Activated T-helper 1 cell treated with anti-CD3 and anti-CD28 coated beads, Interleukin-12 subunit alpha, Interleukin-12 subunit beta, Interleukin-2, Interleukin-4 antibody, amounts not matched to agents 30 ng/mL and 10 ng/mL and 1 ng/mL, durations not matched to agents 14 hours and 24 hours and 36 hours (primary cell): ENCODE measurements around the gene CHSY3. TPM values are rescaled to one million over a fixed set of nuclear protein-coding genes. Genes with fewer than 3 reads are reported as not detected.

Source experiments
- DNase-seq: peaks from one replicate; pipeline ENCODE4 v3.0.0; 2021; ENCODE audit warnings: low spot score
- H3K27ac Mint-ChIP-seq: one replicate; pipeline ENCODE4 v1.8.0; 2021; ENCODE audit warnings: mild to moderate bottlenecking, mixed read lengths
- H3K27me3 Mint-ChIP-seq: one replicate; pipeline ENCODE4 v1.8.0; 2022; ENCODE audit warnings: mild to moderate bottlenecking, moderate library complexity, mixed read lengths; ENCODE audit not compliant: insufficient read depth
- H3K36me3 Mint-ChIP-seq: one replicate; pipeline ENCODE4 v1.8.0; 2021; ENCODE audit warnings: low read depth, mixed read lengths
- H3K4me1 Mint-ChIP-seq: one replicate; pipeline ENCODE4 v1.8.0; 2021; ENCODE audit warnings: low read depth, mixed read lengths
- H3K4me3 Mint-ChIP-seq: one replicate; pipeline ENCODE4 v1.8.0; 2021; ENCODE audit warnings: mild to moderate bottlenecking, moderate library complexity, mixed read lengths
- H3K9me3 Mint-ChIP-seq: one replicate; pipeline ENCODE4 v1.8.0; 2021; ENCODE audit warnings: mixed read lengths
- intact Hi-C: fragments of 100-400 bp; cut with micrococcal nuclease; formaldehyde crosslinking; loops from one replicate; pipeline ENCODE4 v1.15.1; 2024
- total RNA-seq: library from RNA; stranded (reverse); gene quantifications from 2 replicates; pipeline ENCODE4 v1.2.3, GENCODE V29; 2022

CHSY3 gene
- total RNA-seq, 1 donor from 2014 or later = not detected

DNA sequence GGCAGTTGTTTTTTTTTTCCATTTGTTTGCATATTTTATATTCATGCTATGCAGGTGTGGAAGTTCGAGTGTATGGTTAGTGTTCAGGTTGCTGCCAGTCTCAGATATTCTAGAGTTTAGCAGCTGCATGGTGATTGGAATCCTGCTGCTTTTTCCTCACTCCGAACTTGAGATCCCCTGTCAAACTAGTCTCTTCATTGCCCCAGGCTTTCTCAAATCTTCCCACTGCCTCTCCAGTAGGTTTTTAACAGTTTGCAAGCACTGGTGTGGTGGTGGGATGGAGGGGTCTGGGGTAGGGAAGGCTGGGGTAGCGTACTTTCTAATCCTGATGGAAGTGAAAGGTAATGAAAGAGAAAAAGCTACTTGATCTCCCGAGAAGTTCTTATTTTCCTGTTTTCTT lies 112.9 kb downstream of the CHSY3 start:
- no peak overlapping the region for H3K27ac Mint-ChIP-seq
- H3K4me1 Mint-ChIP-seq = no peaks in the 10 kb centered on the region
- no peaks in the 10 kb centered on the region for H3K36me3 Mint-ChIP-seq
- H3K9me3 Mint-ChIP-seq = peaks cover 4% of the 10 kb centered on the region
- no peaks in the 10 kb centered on the region for H3K27me3 Mint-ChIP-seq
- H3K4me3 Mint-ChIP-seq = no peak overlapping the region
- intact Hi-C loops = no loop called here
- no peak for DNase-seq

DNA sequence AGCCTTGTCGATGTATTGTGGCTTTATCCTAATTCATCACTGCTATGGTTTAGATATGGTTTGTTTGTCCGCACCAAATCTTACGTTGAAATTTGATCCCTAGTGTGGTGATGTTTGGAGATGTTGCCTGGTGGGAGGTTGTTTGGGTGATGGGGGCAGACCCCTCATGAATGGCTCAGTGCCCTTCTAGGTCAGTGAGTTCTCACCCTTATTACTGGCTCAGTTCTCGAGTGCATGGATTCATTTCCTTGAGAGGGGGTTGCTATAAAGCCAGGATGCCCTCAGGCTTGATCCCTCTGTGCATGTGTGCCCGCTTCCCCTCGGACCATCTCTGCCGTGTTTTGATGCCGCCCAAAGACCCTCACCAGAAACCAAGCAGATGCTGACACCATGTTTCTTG lies 114.4 kb downstream of the CHSY3 start:
- Mint-ChIP-seq H3K4me1 (no peaks in the 10 kb centered on the region), H3K36me3 (no peaks in the 10 kb centered on the region), H3K4me3 (no peak overlapping the region), H3K9me3 (peaks cover 4% of the 10 kb centered on the region), H3K27me3 (no peaks in the 10 kb centered on the region), H3K27ac (no peak overlapping the region)
- DNase-seq = no peak
- intact Hi-C loops = no loop called here

DNA sequence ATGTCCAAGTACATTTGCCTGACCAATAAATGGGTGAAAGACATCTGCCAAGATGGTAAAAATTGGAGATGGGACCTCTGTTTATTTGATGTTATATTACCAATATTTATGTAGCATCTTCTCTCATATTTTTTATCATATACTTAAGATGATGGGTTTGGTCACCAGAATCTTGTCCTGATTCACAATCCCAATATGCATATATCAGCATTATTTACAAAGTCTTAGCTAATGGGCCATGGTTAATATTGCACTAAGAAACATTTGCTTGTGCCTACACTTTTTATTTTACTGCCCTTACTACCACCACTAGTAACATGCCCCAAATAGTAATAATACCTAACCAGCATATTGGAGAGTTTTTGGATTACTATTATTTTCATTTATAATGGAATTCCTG lies 116.7 kb downstream of the CHSY3 start:
- Mint-ChIP-seq H3K9me3 (no peaks in the 10 kb centered on the region), H3K36me3 (no peaks in the 10 kb centered on the region), H3K4me3 (no peak overlapping the region), H3K27ac (no peak overlapping the region), H3K4me1 (no peaks in the 10 kb centered on the region), H3K27me3 (no peaks in the 10 kb centered on the region)
- DNase-seq = no peak
- intact Hi-C loops = no loop called here

DNA sequence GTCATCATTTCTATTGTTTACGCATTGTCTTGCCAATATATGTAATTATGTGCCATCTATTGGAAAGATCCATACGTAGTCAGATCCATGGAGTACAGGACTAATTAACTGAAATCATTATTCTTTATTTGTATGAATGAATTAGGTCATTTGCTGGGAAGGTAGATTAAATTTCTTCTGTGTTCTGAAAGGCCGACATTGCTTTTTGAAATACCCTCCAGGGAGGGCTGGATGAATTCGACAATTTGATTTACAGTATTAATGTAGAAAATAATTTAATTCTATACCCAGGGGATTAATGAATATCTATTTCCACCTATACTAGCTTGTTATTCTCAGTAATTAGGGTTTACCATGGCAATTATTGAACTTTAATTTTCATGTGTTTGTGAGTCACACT lies 117.6 kb downstream of the CHSY3 start:
- DNase-seq = no peak
- H3K4me1 Mint-ChIP-seq = no peaks in the 10 kb centered on the region
- H3K4me3 Mint-ChIP-seq = no peak overlapping the region
- no peak overlapping the region for H3K27ac Mint-ChIP-seq
- intact Hi-C loops = no loop called here
- no peaks in the 10 kb centered on the region for H3K9me3 Mint-ChIP-seq
- H3K36me3 Mint-ChIP-seq = no peaks in the 10 kb centered on the region
- no peaks in the 10 kb centered on the region for H3K27me3 Mint-ChIP-seq

DNA sequence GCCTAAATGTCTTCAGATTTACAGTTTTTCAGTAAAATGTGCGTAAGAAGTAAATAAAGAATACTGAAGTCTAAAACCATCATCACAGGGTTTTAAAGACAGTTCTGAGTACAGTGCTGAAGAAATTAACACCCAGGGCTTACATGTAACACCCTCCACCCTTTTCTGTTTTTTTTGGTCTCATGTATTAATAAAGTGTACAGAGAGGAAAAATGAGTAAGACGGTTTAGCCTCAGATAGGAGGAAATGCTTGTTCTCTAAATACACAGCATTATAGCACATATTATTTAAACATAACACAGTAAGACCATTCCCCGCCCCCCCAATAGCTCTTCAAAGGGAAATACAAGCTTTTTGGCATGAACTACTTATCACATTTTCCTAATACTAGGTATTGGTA lies 119.3 kb downstream of the CHSY3 start:
- no peak overlapping the region for H3K4me3 Mint-ChIP-seq

DNA sequence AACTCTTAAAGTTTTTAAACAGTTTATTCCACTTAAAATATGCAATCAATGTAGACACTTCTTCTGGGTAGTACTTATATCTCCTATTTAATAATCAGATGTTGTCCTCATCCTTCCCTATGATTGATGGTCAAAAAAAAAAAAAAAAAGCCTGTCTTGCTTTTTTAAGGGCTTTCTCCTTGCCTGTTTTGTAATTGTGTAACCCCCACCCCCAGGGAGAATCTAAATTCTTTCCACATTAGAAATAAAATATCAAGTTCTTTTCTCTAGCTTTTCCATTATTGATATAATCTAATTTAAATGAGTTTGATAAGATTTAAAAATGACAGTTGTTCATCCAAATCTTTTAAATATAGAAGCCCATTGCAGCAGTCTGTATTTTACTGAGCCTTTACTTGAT lies 119.7 kb downstream of the CHSY3 start:
- Mint-ChIP-seq H3K4me1 (no peaks in the 10 kb centered on the region), H3K9me3 (no peaks in the 10 kb centered on the region), H3K4me3 (no peak overlapping the region), H3K27ac (no peak overlapping the region), H3K27me3 (no peaks in the 10 kb centered on the region), H3K36me3 (no peaks in the 10 kb centered on the region)
- intact Hi-C loops = no loop called here
- no peak for DNase-seq

More for the DNA sequence above, 119.3 kb downstream of the CHSY3 start:
- Mint-ChIP-seq H3K27me3 (no peaks in the 10 kb centered on the region), H3K4me1 (no peaks in the 10 kb centered on the region), H3K36me3 (no peaks in the 10 kb centered on the region), H3K27ac (no peak overlapping the region), H3K9me3 (no peaks in the 10 kb centered on the region)
- DNase-seq = no peak
- intact Hi-C loops = no loop called here

DNA sequence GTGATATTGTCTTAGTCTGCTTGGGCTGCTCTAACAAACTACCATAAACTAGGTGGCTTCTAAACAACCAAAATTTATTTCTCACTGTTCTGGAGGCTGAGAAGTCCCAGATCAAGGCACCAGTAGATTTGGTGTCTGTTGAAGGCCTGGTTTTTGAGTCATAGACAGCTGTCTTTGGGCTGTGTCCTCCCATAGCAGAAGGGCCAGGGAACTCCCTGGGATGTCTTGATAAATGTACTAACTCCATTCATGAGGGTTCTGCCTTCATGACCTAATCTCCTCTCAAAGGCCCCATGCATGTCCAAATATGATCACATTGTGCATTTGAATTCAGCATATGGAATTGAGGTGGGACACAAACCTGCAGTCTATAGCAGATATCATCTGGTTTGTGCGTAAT lies 121.2 kb downstream of the CHSY3 start:
- no peaks in the 10 kb centered on the region for H3K4me1 Mint-ChIP-seq
- H3K36me3 Mint-ChIP-seq = no peaks in the 10 kb centered on the region
- DNase-seq = no peak
- no peaks in the 10 kb centered on the region for H3K9me3 Mint-ChIP-seq
- intact Hi-C loops = no loop called here
- H3K27me3 Mint-ChIP-seq = no peaks in the 10 kb centered on the region
- no peak overlapping the region for H3K4me3 Mint-ChIP-seq
- H3K27ac Mint-ChIP-seq = no peak overlapping the region

DNA sequence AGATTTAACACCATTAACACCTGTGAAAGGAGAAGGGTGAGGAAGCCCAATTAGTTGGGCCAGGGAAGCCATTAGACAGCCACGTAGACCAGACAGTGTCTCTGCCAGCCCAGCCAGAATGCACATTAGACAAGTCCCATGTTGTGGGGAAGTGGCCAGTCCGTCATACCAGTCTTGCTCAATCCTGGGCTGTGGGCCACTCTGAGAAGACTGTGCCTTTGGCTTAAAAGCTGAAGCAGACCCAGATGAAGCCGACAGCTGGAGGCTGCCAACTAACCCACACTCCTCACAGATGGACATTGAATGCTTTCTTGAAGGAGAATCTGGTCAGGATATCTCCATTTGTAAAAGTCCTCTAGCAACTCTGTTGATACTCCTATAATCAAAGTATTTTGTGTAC lies 128.5 kb downstream of the CHSY3 start:
- Mint-ChIP-seq H3K9me3 (no peaks in the 10 kb centered on the region), H3K27ac (no peak overlapping the region), H3K27me3 (peaks cover 2% of the 10 kb centered on the region), H3K4me3 (no peak overlapping the region), H3K4me1 (no peaks in the 10 kb centered on the region), H3K36me3 (no peaks in the 10 kb centered on the region)
- DNase-seq = no peak
- intact Hi-C loops = no loop called here

DNA sequence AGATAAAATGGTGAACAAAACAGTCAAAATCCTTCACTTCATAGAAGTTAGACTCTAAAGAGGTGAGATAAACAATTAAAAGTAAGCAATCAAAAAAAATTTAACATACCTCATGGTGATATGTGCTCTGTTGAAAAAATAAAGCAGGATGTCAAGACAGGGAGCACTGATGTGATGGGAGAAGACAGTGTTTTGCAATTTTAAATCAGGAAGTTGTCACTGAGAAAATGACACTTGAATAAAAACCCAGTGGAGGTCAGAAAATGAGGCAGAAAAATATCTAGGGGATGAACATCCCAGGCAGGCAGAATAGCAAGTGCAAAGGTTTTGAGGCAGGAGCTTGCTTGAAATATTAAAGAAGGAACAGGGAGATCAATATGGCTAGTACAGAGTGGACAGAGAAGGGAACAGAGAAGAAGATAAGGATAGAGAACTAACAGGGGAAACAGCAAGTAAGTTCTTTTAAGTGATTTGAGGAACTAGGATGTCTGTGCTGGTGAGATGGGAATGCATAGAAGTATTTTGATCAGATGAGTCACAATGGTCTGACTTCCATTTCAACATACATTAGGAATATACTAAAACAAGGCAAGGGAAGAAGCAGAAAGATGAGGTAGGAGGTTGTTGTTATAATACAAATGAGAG lies 130.4 kb downstream of the CHSY3 start:
- Mint-ChIP-seq H3K36me3 (no peaks in the 10 kb centered on the region), H3K27me3 (peaks cover 2% of the 10 kb centered on the region), H3K4me3 (no peak overlapping the region), H3K9me3 (no peaks in the 10 kb centered on the region), H3K4me1 (no peaks in the 10 kb centered on the region), H3K27ac (no peak overlapping the region)
- intact Hi-C loops = no loop called here
- no peak for DNase-seq

DNA sequence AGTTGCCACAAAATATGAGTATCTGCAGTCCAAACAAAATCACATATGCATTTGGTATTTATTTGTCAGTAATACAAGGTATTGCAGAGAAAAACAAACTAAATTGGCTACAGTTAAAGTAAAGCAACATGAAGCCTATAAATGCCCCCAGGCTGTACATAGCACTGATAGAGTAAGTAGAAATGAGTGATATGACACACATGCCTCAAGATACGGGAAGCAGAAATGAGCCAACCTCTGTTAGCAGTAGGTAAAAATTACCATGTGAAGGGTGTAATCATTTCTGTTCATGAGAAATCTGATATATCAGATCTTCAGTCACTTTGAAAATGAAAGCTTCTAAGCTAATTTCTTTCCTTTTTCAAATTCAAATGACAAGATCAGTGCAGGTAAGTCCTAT lies 131.1 kb downstream of the CHSY3 start:
- Mint-ChIP-seq H3K27me3 (peaks cover 2% of the 10 kb centered on the region), H3K36me3 (no peaks in the 10 kb centered on the region), H3K9me3 (no peaks in the 10 kb centered on the region), H3K27ac (no peak overlapping the region), H3K4me3 (no peak overlapping the region), H3K4me1 (no peaks in the 10 kb centered on the region)
- intact Hi-C loops = no loop called here
- DNase-seq = no peak

DNA sequence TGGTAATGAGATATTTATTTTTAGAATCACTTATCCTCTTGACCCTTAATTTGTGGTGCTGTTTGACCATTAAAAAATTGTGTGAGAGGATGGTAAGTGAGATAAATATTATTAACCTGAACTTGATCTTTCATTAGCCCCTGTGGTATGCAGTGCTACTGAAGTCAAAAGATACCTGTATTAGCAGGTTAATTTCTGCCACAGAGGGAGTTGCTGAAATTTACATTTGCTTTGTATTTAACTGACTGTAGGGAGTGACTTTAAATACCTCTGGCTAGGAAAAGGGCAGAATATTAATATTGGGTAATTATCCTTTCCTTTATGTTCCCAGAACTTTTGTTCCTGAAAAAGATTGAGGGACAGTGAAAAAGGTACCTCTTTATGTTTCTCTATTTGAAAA lies 133.6 kb downstream of the CHSY3 start:
- no peak for DNase-seq
- no peaks in the 10 kb centered on the region for H3K36me3 Mint-ChIP-seq
- H3K4me1 Mint-ChIP-seq = no peaks in the 10 kb centered on the region
- intact Hi-C loops = no loop called here
- peaks cover 2% of the 10 kb centered on the region for H3K27me3 Mint-ChIP-seq
- no peaks in the 10 kb centered on the region for H3K9me3 Mint-ChIP-seq
- H3K27ac Mint-ChIP-seq = no peak overlapping the region
- H3K4me3 Mint-ChIP-seq = no peak overlapping the region

DNA sequence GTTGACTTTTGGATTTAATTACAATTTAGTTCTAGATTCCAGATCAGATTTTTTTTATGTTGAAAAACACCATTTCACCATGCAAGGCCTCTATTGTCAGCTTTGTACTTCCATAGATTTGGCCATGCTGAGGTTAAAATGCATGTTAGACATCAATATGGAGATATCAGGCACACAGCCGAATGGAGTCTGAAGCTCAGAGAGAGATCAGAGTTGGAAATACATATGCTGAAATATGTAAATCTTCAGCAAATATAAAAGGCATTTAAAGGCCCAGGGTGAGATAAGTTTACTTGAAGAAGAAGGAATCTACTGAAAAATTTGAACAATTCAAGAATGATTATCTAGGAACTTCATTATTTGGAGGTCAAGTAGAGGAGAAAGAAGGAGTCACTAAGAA lies 139.6 kb downstream of the CHSY3 start:
- intact Hi-C loops = no loop called here
- Mint-ChIP-seq H3K27ac (no peak overlapping the region), H3K36me3 (no peaks in the 10 kb centered on the region), H3K4me1 (no peaks in the 10 kb centered on the region), H3K9me3 (no peaks in the 10 kb centered on the region), H3K27me3 (peaks cover 2% of the 10 kb centered on the region), H3K4me3 (no peak overlapping the region)
- no peak for DNase-seq

DNA sequence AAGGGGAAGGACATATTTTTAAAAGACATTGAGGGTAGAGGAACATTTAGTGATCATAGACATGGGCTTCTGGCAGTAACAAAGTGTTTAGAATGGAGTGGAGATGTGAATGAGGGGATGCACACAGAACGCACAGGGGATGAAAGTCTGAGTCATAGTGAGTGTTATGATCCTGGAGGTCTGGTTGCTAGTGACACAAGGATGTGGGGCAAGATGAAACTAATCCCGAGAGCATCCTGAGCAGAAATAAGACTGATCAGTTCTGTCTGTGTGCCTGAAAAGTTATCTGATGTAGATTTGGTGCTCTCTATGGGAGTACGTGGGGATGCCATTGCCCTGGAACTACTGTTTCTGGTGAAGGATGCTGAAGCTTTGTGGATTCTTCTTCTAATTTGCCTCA lies 141.1 kb downstream of the CHSY3 start:
- intact Hi-C loops = no loop called here
- H3K27me3 Mint-ChIP-seq = peaks cover 2% of the 10 kb centered on the region
- no peaks in the 10 kb centered on the region for H3K9me3 Mint-ChIP-seq
- H3K4me3 Mint-ChIP-seq = no peak overlapping the region
- no peaks in the 10 kb centered on the region for H3K4me1 Mint-ChIP-seq
- H3K27ac Mint-ChIP-seq = no peak overlapping the region
- H3K36me3 Mint-ChIP-seq = no peaks in the 10 kb centered on the region
- DNase-seq = no peak

DNA sequence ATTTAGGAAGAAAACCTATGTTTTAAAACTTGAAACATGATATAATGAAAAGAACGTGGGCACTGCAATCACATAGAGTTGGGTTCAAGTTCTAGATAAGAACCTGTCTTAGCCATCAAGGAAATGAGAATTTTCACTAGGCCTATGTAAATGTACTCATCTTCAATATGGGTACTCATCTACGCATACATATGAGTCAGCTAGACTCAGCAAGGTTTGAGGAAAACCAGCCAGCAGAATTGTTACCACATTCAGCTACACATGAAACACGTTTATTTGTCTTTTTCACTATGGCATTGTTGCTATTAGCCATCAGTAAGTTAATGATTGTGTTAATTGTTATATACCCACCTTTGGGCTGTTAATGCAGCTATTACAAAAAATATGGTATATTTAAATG lies 146.3 kb downstream of the CHSY3 start:
- Mint-ChIP-seq H3K36me3 (no peaks in the 10 kb centered on the region), H3K27ac (no peak overlapping the region), H3K4me1 (no peaks in the 10 kb centered on the region), H3K27me3 (no peaks in the 10 kb centered on the region), H3K9me3 (no peaks in the 10 kb centered on the region), H3K4me3 (no peak overlapping the region)
- intact Hi-C loops = no loop called here
- no peak for DNase-seq
